Stimulated activated CD4-positive, alpha-beta T cell treated with anti-CD3 and anti-CD28 coated beads, TNF-alpha, amount 100 ng/mL, for 1 hour (primary cell): Measurements from ENCODE around the gene OAS1.

Experiments used
- DNase-seq, 3 donors: peaks; one replicate each; pipeline ENCODE4 v3.0.0-alpha.2; 2020; ENCODE audit warnings: low read depth in 3 of 3, low spot score in 1 of 3

OAS1 gene

GRCh38 chr12:112964067-112964670 is 57.4 kb downstream of the OAS1 start:
- no peak for DNase-seq

- no peak for DNase-seq
Observed at GRCh38 chr12:112964915-112965314, 58.2 kb downstream of the OAS1 start.

GRCh38 chr12:112965643-112966042 is 58.9 kb downstream of the OAS1 start:
- no peak for DNase-seq

GRCh38 chr12:112967306-112967705 is 60.5 kb downstream of the OAS1 start:
- DNase-seq: no peak

GRCh38 chr12:112967858-112968257 is 61.1 kb downstream of the OAS1 start:
- DNase-seq: no peak
